Measurements from ENCODE around the gene ESM1.

Gene ESM1

GRCh38 chr5:54985301-54986268, at the start of gene ESM1:
Gene ESM1 (minus strand): TSS chr5:54985593. CDS start chr5:54985517, 76 bp downstream.
- Histone ChIP-seq H3K27me3 (replicated peaks) (no peaks in the 10 kb centered on the region), H3K4me3 (ENCODE audit: low read depth, low read length) (peak within 1 kb of the TSS; percentile 41), H3K27ac (peak within 1 kb of the TSS; percentile 25), H3K36me3 (replicated peaks) (no peaks in the 10 kb centered on the region)
- in situ Hi-C loops (cut with HindIII; ENCODE audit: low pct_ligation_motif_present, low sequenced_read_pairs), result no loop called here
- TF ChIP-seq CTCF (IDR thresholded peaks at IDR 0.05; ENCODE audit: low read depth, low read length, missing control alignments), result peak; percentile 9
- peak; percentile 48 for DNase-seq

- H3K27ac ChIP-seq, result no peak overlapping the region
- no peaks in the 10 kb centered on the region for H3K27me3 ChIP-seq (replicated peaks)
- no peak overlapping the region for H3K4me3 ChIP-seq (ENCODE audit: low read depth, low read length)
- DNase-seq, result no peak
- no peaks in the 10 kb centered on the region for H3K36me3 ChIP-seq (replicated peaks)
- in situ Hi-C loops (cut with HindIII; ENCODE audit: low pct_ligation_motif_present, low sequenced_read_pairs), result no loop called here
- no peak for TF ChIP-seq CTCF (IDR thresholded peaks at IDR 0.05; ENCODE audit: low read depth, low read length, missing control alignments)
Measured at GRCh38 chr5:55033568-55033967, 48.2 kb upstream of the ESM1 start.

- in situ Hi-C loops (cut with HindIII; ENCODE audit: low pct_ligation_motif_present, low sequenced_read_pairs), result no loop called here
- no peak for TF ChIP-seq CTCF (IDR thresholded peaks at IDR 0.05; ENCODE audit: low read depth, low read length, missing control alignments)
- Histone ChIP-seq H3K27me3 (replicated peaks) (no peaks in the 10 kb centered on the region), H3K27ac (no peak overlapping the region), H3K4me3 (ENCODE audit: low read depth, low read length) (no peak overlapping the region), H3K36me3 (replicated peaks) (no peaks in the 10 kb centered on the region)
- no peak for DNase-seq
Measured at GRCh38 chr5:55031492-55031891, 46.1 kb upstream of the ESM1 start.

- Histone ChIP-seq H3K27me3 (replicated peaks) (no peaks in the 10 kb centered on the region), H3K4me3 (ENCODE audit: low read depth, low read length) (no peak overlapping the region), H3K36me3 (replicated peaks) (no peaks in the 10 kb centered on the region), H3K27ac (peak overlapping the region; percentile 35)
- no peak for DNase-seq
- no peak for TF ChIP-seq CTCF (IDR thresholded peaks at IDR 0.05; ENCODE audit: low read depth, low read length, missing control alignments)
- in situ Hi-C loops (cut with HindIII; ENCODE audit: low pct_ligation_motif_present, low sequenced_read_pairs), result no loop called here
Measured at GRCh38 chr5:55030676-55031369, 45.4 kb upstream of the ESM1 start.

- no peak for TF ChIP-seq CTCF (IDR thresholded peaks at IDR 0.05; ENCODE audit: low read depth, low read length, missing control alignments)
- H3K27me3 ChIP-seq (replicated peaks), result no peaks in the 10 kb centered on the region
- no peaks in the 10 kb centered on the region for H3K36me3 ChIP-seq (replicated peaks)
- peak; percentile 22 for DNase-seq
- peak overlapping the region; percentile 35 for H3K27ac ChIP-seq
- in situ Hi-C loops (cut with HindIII; ENCODE audit: low pct_ligation_motif_present, low sequenced_read_pairs), result no loop called here
- no peak overlapping the region for H3K4me3 ChIP-seq (ENCODE audit: low read depth, low read length)
Measured at GRCh38 chr5:55030220-55030619, 44.8 kb upstream of the ESM1 start.

All from brain microvascular endothelial cell (primary cell).